D341Med (cell line): ENCODE results near the gene ILF2.
A peak's percentile ranks its signal among the peaks of the same experiment; 100 is the strongest.
"Not testable (repeated sequence)": the region's sequence is repeated elsewhere in the genome, so short reads cannot be mapped to it uniquely, and the experiment has no call there.

Source experiments
- DNase-seq: peaks from one replicate; pipeline ENCODE4 v3.0.0; 2012; ENCODE audit warnings: low spot score

The ILF2 gene

DNA sequence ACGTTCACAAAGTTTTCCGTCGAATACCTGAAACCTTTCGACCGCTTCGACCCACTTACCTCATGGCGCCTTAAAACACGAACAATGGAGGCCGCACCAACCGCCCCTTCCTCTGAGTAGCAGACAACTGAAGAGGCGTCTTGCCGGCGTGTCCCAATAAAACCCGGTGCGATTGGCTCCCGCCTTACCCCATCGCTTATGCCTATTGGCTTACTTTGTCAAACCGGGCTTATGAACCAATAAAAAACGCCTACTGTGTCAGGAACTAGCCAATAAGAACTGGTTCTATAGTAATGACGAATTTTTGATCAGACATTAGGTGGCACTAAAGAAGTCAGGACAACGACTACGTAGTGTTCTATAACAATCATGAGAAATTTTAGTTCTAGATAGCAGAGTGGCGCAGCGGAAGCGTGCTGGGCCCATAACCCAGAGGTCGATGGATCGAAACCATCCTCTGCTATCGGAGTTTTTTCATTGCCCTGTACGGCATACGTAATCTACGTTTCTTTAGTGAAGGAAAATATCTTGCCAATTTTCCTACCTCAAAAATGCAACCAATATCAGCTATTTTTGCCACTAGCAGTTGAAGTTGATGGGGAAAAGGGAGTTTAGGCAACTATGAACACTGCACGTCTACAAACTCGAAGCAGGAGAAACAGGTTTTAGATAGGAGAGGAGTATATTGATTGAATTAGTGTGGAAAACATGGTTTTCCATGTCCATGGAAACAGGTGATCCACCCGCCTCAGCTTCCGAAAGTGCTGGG is at the start of gene ILF2:
Gene ILF2 (minus strand): TSS at position 135 of the 769 bp plus-strand sequence. CDS start 71 bp downstream, at position 64.
- DNase-seq, result peak; percentile 98

DNA sequence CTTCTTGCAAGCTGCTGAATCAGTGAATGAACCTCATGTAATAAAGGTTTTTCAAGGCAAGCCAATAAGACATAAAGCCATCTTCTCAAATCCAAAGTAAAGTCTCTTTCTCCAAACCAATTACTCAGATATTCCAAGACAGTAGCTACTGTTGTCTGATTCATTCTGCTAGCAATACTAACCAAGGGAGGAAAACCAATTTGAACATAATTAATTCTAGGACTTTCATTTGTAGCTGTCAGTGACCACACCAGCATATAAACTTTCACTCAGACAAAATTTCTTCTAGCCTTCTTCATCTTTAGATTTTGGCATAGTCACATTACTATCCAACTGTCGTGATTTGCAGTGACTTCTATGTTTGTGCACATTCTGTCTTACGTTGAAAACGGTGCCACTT is 46.5 kb upstream of the ILF2 start:
- no peak for DNase-seq

DNA sequence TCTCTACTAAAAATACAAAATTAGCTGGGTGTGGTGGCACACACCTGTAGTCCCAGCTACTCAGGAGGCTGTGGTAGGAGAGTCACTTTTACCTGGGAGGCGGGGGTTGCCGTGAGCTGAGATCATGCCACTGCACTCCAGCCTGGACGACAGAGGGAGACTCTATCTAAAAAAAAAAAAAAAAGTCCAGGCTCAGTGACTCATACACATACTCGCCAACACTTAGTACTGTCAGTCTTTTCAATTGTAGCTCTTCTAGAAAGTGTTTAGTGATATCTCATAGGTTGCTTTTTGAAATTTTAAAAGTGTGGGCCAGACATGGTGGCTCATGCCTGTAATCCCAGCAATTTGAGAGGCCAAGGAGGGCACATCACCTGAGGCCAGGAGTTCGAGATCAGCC is 45.4 kb upstream of the ILF2 start:
- not testable (repeated sequence) for DNase-seq

DNA sequence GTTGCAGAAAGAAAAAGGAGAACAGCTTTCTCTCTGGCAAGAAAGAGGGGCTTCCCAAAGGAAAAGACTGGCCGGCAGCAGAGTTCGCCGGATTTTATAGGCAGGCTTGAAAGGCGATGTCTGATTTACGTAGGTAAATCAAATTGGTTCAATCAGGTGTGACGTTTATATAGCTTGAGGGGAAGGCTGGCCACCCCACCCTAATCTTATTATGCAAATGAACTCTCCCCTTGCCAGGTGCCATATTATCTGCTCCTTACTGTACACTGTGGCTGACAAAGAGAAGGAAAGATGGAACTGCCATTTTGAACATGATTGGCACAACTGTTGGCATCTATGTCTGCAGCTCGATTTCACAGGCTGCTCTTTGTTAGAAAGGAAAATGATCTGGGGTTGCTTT is 40.2 kb upstream of the ILF2 start:
- no peak for DNase-seq

GRCh38 chr1:153705484-153705883 is 34.7 kb upstream of the ILF2 start:
- DNase-seq, result no peak

DNA sequence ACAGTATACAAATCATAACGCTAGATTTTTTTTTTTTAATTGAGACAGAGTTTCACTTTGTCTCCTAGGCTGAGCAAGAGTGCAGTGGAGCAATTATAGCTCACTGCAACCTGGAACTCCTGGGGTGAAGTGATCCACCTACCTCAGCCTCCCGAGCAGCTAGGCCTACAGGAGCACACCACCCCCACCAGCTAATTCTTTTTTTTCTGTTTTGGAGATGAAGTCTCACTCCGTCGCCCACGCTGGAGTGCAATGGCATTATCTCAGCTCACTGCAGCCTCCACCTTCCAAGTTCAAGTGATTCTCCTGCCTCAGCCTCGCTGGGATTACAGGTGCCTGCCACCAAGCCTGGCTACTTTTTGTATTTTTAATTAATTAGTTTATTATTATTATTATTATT is 29.0 kb upstream of the ILF2 start:
- no peak for DNase-seq

DNA sequence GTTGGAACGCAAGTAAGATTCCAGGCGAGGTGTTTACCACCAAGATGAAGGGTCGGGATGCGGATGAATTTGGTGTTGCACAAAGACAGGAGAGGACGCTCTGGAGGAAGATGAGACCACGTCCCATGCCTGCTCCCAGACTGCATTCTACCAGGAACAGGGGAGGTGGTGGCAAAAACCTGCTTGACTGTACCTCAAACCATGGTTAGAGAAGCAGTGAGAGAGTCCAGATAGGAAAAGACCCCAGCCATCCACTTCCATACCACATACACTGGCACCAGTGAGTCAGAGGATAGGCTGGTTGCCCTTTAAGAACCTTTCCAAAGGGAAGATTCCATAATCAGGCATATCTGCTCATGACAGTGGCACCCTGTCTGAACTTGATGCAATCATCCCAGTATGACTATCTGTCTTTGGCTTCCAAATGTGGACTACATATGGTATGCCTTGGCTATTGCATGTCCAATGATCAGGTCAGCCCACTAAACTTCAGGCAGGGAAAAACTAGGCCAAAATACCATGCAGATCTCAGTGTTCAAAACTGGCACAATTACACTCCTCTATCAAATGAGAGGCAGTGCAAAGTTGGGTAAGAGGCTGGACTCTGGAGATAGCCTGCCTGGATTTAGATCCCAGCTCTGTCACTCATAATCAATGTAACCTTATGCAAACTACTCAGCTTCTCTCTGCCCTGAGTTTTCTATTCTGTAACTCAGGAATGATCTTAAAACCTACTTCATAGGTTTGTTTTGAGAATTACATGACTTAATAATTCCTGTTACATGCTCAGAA is 28.3 kb upstream of the ILF2 start:
- no peak for DNase-seq

DNA sequence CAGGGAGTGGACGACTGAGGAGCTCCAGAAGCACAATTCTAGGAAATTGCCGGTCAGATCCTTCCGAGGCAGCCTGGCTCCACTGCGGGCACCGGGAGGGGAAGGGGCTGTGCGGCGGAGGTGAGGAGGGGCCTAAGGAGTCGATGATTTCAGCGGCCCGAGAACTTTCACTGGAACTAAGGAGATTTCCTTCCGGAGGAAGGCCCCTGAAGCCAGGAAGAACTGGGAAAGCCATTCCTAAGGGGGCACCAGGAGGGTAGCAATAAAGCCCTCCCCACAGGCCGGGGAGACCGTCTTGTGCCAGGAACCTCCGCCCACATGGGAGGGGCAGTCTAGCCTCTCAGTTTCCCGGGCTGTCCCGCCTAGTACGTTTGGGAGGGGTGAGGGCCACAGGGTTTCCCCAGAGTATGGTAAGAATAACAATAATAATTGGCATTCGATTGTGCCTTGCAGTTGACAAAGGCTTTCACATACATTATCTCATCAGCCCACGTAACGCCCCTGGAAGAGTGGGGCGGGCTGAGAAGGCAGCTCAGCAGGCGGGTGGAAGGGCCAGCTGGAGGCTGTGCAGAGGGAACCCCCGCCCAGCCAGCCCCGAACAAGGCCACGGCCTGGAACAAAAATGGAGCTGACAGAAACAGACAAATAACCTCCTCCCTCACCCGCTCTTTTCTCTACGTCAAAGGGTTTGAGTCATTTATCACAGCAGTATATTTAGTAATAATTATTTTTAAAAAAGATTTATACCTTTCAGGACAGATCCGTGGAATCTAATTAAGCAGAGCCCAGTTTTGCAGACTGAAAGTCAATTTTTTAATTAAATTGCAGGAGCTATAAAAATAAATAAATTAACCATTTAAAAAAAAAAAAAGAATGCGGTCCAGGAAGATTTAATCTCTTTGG is 27.5 kb upstream of the ILF2 start:
- DNase-seq, result no peak

GRCh38 chr1:153697191-153698019 is 26.6 kb upstream of the ILF2 start:
- DNase-seq, result peak; percentile 36

DNA sequence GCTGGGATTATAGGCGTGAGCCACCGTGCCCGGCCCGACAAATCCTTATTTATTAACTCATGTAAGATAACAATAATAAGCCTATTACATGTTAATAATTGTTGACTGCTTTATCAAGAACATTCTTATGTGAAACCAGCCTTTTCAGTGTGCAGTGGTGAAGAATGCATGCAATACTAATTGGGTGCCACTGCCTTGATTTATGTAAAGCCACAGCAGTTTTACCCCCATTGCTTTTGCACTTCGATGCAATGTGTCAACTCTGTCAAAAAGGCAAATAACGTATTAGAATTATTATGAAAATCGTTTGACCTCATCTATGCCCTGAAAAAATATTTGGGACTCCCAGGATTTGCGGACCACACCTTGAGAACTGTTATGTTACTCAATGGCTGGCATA is 25.9 kb upstream of the ILF2 start:
- no peak for DNase-seq

- no peak for DNase-seq
Observed at GRCh38 chr1:153693466-153693865, 22.7 kb upstream of the ILF2 start.

DNA sequence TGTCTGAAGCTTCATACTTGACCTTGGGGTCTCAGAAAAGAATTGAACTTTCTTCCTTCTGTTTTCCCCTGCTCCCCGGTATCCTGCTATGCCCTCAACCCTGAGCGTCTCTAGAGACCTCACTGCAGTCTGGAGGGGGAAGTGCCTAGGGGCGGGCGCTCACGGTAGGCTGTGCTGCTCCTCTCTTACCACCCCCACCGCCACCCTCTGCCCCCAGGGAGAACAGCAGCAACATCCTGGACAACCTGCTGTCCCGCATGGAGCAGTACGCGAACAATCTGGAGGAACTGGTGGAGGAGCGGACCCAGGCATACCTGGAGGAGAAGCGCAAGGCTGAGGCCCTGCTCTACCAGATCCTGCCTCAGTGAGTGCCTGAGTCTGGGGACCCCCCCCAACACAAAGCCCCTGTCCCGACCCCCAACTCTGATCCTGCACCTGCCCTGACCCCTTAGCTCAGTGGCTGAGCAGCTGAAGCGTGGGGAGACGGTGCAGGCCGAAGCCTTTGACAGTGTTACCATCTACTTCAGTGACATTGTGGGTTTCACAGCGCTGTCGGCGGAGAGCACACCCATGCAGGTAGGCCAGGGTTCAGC is 18.0 kb upstream of the ILF2 start:
- DNase-seq, result peak; percentile 23

GRCh38 chr1:153688276-153688675 is 17.5 kb upstream of the ILF2 start:
- no peak for DNase-seq

- no peak for DNase-seq
Observed at GRCh38 chr1:153687346-153688125, 16.7 kb upstream of the ILF2 start.

GRCh38 chr1:153685544-153686340 is 14.9 kb upstream of the ILF2 start:
- no peak for DNase-seq

GRCh38 chr1:153684892-153685291 is 14.1 kb upstream of the ILF2 start:
- DNase-seq, result no peak

- DNase-seq, result no peak
Observed at GRCh38 chr1:153683854-153684253, 13.1 kb upstream of the ILF2 start.

- DNase-seq, result no peak
Observed at GRCh38 chr1:153682730-153683129, 11.9 kb upstream of the ILF2 start.

GRCh38 chr1:153680120-153680403 is 9.3 kb upstream of the ILF2 start:
- peak; percentile 34 for DNase-seq
